Sigmoid colon (tissue), 4 donors: ENCODE results near the gene MTPN.

Experiments used
- POLR2AphosphoS5 ChIP-seq, 4 donors: sonication (generic); formaldehyde crosslinking; IDR thresholded peaks; one replicate each; pipeline ENCODE4 v1.6.1; 2017; ENCODE audit warnings: antibody characterized with exemption in 4 of 4
- TF ChIP-seq, protein P1 (sequence below), 4 experiments: fragments of 450-650 bp in 3 of 4; fragments of 200-600 bp in 1 of 4; IDR thresholded peaks; one replicate each; pipeline ENCODE4 v1.5.1; 2016 to 2019; ENCODE audit warnings: antibody characterized with exemption in 4 of 4, mild to moderate bottlenecking in 3 of 4, moderate library complexity in 2 of 4

DNA sequence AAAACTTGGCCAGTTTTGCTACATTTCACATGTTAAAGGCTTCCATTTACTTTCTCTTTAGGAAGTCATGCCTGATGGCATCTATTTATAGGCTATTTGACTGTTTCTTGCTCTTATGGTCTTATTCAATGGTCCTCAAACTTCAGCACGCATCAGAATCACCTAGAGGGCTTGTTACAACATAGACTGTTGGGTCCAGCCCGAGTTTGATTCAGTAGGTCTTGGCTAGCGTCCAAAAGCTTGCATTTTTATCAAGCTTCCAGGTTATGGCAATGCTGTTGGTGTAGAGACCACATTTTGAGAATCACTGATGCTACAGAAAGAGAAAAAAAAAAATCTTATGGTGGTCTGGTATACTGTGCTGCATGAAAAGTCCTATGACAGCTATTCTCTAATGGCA is 51.9 kb downstream of the MTPN start:
- TF ChIP-seq, protein P1, sequence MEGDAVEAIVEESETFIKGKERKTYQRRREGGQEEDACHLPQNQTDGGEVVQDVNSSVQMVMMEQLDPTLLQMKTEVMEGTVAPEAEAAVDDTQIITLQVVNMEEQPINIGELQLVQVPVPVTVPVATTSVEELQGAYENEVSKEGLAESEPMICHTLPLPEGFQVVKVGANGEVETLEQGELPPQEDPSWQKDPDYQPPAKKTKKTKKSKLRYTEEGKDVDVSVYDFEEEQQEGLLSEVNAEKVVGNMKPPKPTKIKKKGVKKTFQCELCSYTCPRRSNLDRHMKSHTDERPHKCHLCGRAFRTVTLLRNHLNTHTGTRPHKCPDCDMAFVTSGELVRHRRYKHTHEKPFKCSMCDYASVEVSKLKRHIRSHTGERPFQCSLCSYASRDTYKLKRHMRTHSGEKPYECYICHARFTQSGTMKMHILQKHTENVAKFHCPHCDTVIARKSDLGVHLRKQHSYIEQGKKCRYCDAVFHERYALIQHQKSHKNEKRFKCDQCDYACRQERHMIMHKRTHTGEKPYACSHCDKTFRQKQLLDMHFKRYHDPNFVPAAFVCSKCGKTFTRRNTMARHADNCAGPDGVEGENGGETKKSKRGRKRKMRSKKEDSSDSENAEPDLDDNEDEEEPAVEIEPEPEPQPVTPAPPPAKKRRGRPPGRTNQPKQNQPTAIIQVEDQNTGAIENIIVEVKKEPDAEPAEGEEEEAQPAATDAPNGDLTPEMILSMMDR (IDR thresholded peaks at IDR 0.05), result no peak
- TF ChIP-seq POLR2AphosphoS5 (IDR thresholded peaks at IDR 0.05), result no peak
